DMS153 treated with DMSO at 0.1 percent for 48 hours (cell line): ENCODE data around the gene SOX13.

Source experiments
- DNase-seq: peaks from one replicate; lab custom pipeline; 2025; ENCODE audit not compliant: unreplicated experiment; lab: John Stamatoyannopoulos, UW

The SOX13 gene

GRCh38 chr1:204130178-204130577 is 57.3 kb downstream of the SOX13 start:
- DNase-seq, result no peak

GRCh38 chr1:204130981-204131892 is 58.3 kb downstream of the SOX13 start:
- DNase-seq, result no peak

- DNase-seq, result no peak
Observed at GRCh38 chr1:204131978-204132377, 59.1 kb downstream of the SOX13 start.

DNA sequence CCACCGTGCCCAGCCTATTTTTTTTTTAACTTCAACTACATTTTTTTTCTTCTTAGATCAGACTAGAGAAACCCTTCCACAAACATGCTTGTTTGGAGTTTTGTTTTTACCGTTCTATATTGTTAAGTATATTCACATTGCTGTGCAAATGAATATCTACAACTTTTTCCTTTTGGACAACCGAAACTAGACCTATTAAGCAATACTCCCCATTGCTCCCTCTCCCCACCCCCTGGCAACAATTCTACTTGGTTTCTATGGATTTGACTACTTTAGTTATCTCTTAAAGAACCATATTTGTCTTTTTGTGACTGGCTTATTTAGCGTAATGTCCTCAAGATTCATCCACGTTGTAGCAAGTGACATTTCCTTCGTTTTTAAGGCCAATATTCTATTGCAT is 59.8 kb downstream of the SOX13 start:
- no peak for DNase-seq

- DNase-seq, result no peak
Observed at GRCh38 chr1:204134103-204134502, 61.2 kb downstream of the SOX13 start.

- DNase-seq, result no peak
Observed at GRCh38 chr1:204136814-204137213, 63.9 kb downstream of the SOX13 start.

- no peak for DNase-seq
Observed at GRCh38 chr1:204139088-204139487, 66.2 kb downstream of the SOX13 start.

DNA sequence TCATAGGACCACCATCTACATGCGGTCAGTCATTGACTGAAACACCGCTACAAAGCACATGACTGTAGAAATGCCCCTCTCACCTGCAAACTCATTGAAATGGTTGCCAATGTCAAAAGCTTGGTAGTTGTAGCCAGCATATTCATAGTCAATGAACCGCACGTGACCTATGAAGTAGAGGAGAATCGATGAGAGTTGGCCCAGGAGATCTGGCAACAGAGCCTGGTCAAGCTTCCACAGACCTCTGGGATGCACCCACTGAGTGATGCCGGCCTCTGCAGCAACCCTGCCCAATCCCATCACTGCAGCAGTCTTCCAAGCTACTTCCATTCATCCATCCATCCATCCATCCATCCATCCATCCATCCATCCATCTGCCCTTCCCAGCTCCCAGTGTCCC is 67.0 kb downstream of the SOX13 start:
- DNase-seq, result no peak

GRCh38 chr1:204141131-204141530 is 68.2 kb downstream of the SOX13 start:
- DNase-seq, result no peak

GRCh38 chr1:204142032-204142974 is 69.4 kb downstream of the SOX13 start:
- DNase-seq, result no peak

- no peak for DNase-seq
Observed at GRCh38 chr1:204143276-204144041, 70.5 kb downstream of the SOX13 start.

DNA sequence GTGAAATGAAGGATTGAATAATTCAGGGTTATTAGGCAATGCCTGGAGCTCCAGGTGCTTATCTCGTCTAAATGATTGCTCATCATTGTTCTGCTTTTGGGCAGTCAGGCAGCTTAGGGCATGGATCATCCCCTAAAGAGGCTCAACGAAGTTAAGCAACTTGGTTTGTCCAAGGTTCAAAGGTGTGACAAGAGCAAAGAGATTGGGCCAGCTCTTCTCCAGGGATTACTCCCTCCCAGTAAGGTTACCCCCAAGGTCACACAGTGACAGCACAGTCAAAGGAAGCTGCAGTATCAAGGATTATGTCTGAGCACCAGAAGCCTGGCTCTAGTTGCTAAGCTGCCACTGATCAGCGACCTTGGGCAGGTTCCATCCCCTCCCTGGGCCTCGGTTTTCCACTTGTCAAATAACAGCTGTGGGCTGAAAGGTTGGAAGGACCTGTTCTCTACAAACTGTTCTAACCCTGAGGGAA is 72.2 kb downstream of the SOX13 start:
- DNase-seq, result no peak

DNA sequence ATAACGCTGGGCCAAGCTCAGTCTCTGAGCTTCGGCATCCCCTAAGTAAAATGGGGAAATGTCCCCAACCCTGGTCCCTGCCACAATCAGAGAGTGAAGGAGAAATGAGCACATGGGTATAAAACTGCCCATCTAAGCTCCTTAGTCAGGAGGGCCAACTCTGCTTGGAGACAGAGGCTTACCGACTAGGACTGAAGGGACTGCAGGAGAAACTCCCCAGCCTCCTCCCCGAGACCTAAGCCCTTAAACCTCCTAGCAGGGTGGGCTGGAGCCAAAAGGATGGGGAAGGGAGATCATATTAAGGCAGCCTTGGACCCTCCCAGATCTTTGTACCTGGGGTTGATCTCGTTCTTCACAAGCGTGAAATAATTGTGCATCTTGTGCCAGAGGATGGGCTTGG is 73.4 kb downstream of the SOX13 start:
- DNase-seq, result no peak

GRCh38 chr1:204146965-204147364 is 74.0 kb downstream of the SOX13 start:
- no peak for DNase-seq

DNA sequence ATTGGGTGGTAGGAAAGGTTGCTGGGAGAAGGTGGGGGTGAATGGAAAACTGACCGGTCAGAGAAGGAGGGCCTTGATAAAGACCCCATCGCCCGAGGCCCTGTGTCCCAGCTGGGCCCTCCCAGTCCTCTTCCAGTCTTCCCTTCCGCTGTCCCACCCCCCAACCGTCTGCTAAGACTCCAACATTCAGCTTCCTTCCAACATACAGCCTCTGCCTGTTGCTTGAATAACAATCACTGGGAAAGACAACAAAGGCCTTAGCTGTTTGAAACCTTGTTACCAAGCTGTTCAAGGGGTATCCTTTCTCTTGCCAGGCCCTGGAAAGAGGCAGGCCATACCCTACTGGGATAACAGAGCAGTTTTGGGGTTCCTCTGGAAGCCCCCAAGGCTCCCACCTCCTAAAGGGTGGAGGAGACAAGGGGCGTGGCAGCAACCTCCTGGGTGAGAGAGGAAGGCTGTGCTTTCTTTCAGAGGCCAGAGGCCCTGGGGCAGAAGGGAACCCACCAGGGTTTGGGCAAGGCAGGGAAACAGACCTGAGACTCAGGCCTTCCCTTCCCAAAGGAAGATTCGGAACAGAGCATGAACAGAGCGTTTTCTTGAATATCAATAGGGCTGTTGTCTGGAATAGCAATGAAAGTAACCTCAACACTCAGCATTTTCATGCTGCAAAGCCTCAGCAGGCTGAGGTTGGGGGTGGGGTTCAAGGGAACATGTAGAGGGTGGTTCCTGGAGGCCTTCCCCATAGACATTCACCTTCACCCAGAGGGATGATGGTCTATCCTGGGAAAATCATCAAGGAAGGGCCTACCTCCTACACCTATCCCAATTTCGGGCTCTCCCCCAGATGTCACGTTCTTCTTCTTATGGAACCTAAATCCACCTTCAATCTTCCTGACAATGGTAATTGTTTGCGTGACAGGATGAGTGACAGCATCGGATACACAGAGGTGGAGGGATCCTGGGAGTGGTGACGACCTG is 74.8 kb downstream of the SOX13 start:
- no peak for DNase-seq

- DNase-seq, result no peak
Observed at GRCh38 chr1:204149107-204149506, 76.2 kb downstream of the SOX13 start.

- DNase-seq, result no peak
Observed at GRCh38 chr1:204149635-204150565, 77.0 kb downstream of the SOX13 start.

DNA sequence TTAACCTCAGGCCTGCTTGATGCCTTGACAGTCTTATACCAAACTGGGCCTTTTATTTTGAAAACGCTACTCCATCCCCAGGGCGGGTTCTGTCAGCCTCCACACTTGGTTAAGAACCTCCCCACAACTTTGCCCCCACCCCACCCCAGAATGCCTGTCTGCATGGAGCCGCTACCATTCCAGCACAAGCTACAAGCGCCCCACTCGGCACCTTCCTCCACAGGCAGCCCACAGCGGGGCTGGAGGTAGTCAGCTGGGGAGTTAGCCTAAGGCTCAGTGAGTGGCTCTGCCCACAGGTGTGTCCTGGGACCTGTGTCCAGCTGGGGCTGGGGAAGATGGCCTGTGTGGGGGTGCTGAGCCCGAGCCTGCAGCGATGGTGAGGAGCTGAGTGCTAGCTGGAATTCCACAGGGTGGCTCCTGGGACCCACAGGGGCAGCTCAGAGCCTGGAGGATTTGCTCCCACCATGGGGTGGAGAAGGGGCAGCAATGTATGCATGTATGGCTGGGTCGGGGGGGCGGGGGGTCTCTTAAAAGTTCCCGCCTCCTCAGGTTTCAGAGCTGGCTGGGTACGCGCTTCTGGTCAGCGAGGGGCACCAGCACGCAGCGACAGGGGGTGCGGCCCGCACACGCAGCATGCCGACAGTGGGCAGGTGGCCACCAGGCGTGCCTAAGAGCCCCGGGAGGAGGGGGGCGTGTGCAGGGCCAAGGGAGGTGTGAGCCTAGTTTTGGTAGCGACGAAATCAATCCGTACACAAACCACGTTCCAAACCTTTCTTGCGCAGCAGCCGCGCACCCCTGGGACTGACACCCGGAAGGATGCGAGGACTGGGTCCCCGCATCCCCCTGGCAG is 78.0 kb downstream of the SOX13 start:
- DNase-seq, result no peak
